ENCODE results near the gene MXD3.

GRCh38 chr5:177344891-177345290, 33.2 kb upstream of the MXD3 start:
- TF ChIP-seq GATA2 (IDR thresholded peaks at IDR 0.05; ENCODE audit: low read depth, low read length) (no peak), GATA3 (IDR thresholded peaks at IDR 0.05; ENCODE audit: low read depth, low read length) (no peak)

All from SH-SY5Y (cell line).